NOMO-1 (cell line): ENCODE measurements around the gene ALDH6A1.

Source experiments
- DNase-seq, 2 experiments: peaks; one replicate each; lab custom pipeline; 2025; ENCODE audit not compliant: unreplicated experiment in 2 of 2; lab: John Stamatoyannopoulos, UW

Gene ALDH6A1

GRCh38 chr14:74049876-74050495 lies 34.3 kb downstream of the ALDH6A1 start:
- DNase-seq, result peak; percentile 14 to 58

DNA sequence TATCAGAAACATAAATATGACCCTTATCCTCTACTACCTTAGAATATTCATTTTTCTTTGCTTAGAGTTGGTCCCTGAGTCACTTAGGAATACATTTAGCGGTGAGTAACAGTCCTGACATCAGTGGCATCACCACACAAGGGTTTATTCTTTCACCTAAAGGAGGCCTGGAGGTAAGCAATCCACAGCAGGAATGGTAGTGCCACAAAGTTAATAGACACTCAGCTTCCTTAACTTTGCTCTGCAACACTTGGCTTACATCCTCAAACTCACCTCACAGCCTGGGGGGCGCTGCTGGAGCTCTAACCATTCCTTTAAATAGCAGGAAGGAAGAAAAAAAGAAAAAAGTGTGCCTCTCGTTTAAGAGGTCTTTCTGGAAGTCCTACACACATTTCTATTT lies 36.0 kb downstream of the ALDH6A1 start:
- no peak for DNase-seq

DNA sequence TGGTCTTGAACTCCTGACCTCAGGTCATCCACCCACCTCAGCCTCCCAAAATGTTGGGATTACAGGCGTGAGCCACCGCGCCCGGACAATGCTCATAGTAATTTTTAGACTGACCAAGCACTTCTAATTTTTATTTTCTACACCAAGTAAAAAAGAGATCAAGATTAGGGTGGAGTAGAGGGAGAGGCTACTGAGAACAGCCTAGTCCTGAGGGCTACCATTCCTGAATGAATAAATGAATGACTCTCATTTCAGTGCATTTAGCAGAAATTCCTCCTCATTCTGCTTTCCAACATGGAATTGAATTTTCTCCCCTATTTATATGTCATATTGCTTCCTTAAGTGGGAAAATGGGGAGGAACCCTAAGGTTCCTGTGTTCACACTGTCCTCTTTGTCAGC lies 38.7 kb downstream of the ALDH6A1 start:
- no peak for DNase-seq

- DNase-seq, result no peak
Measured at GRCh38 chr14:74042296-74042695, 42.0 kb downstream of the ALDH6A1 start.

DNA sequence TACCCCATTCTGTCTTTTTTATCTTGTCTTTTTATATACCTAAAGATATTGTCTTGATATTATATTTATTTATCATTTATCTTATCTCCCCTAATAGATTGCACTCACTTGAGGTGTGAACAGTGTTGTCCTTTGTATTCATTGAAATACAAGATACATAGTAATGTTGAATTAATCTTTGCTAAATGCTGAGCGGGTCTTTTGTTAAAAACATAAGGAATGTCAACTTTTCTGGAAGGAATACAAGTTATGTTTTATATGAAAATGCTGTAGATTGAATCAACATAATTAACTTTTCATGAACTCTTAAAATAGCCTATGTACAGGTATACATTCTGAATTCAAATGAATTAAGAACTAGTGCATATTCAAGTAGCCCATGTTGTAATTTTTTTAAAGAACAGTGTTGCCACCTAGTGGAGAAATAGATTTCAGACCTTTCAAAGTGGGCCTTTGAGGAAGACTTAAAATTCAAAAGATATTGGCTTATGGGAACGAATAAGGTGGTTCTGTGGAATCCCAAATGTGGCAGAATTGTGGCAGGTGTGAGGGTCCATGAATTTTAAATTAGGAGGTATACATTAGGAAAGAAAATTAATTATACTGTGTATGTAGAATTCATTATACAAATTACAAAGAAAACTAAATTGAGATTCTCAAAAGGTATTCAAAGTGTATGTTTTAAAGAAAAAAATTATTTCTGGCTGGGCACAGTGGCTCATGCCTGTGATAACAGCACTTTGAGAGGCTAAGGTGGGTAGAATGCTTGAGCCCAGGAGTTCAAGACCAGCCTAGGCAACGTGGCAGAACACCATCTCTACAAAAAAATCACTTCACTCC lies 46.0 kb downstream of the ALDH6A1 start:
- peak; percentile 33 to 65 for DNase-seq

DNA sequence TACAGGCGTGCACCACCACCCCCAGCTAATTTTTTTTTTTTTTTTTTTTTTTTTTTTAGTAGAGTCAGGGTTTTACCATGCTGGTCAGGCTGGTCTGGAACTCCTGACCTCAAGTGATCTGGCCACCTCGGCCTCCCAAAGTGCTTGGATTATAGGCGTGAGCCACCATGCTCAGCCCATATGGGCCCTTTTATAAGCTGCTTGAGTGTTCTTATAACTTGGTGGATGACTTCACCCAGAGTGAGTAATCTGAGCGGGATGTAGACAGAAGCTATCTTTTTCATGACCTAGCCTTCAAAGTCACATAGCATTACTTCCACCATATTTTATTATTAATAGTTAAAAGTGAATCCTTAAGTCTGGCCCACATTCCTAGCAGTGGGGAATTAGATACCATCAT lies 48.7 kb downstream of the ALDH6A1 start:
- DNase-seq, result no peak

DNA sequence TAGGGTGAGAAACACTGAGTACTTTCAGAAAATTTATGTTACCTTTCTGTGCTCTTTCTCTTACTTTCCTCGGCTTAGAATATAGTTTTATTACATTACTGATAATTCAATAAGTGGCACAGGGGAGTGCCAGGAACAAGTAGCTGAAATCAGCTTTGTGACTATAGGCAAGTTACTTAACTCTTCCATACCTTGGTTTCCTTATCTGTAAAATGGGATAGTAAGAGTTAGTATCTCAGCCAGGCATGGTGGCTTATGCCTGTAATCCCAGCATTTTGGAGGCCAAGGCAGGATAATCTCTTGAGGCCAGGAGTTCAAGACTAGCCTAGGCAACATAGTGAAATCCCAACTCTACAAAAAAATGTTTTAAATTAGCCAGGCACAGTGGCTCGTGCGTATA lies 49.7 kb downstream of the ALDH6A1 start:
- no peak for DNase-seq

- DNase-seq, result no peak
Measured at GRCh38 chr14:74029136-74029535, 55.1 kb downstream of the ALDH6A1 start.

- no peak for DNase-seq
Measured at GRCh38 chr14:74022346-74022745, 61.9 kb downstream of the ALDH6A1 start.

DNA sequence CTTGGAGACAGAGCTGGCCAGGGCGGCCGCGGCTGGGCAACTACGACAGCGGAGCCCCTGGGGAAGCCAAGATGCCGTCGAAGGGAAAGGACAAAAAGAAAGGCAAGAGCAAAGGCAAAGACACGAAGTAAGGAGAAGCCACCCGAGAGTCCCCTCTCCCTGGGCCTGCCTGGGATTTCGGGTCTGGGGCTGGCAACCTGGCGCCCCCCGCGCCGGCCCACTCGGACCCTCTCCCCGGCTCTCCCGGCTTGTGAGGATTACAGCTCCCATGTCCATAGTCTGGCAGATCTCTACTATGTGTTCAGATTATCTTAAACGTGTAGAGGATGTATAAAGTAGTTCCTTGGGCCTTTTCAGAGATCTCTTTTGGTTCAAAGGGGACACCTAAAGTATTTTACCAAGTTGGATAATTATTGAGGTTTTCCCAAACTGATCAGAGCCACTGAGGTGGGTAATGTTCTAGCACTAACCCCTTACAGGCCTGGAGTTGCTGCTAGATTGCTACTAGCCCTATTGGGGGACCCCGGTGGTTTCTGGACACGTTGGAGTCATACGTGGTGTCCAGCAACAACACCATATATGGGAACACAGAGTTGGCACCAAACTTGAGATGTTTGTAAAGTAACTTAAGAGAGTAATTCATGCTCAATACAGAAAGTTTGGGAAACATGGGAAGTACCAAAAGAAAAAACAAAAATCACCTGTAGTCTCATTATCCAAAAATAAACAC lies 64.7 kb downstream of the ALDH6A1 start:
- no peak for DNase-seq

DNA sequence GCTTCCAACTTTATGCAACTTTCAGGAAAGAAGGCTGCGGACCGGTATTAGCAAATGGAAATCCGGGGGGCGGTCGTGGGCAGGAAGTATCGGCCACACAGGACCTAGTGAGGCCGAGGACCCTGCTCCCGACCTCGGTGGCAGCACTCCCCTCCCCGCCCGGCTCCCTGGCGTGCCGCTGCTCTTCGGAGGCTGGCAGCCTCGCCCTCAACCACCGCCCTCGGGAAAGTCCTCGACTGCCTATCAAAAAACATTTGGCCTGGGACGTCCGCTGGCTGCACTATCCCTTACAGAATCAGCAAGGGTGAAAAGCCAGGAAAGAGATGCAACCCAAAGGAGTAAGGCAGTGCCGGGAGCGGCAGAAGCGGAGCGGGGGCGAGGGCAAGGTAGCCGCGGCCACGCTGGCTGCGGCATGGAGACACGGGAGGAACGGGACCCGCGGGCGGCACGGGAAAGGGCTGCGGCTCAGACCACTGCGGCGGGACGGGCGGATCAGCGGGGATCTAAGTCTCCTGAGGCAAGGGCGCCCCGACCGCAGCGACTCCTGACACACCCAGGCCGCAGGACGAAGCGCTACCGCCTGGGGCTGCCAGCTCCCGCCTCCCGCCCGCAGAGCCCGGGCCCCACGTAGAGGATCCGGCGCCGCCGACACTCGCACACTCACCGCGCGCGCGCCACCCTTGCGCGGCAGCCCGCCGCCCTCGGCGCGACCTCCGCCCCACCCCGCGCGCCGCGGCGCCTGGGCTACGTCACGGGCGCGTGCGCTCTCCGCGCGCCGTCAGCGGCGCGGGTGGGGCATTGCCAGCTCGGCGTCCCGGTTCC lies 65.5 kb downstream of the ALDH6A1 start, which contains the start of the genes BBOF1 and ENTPD5:
Gene BBOF1 (plus strand): TSS at position 764 of the 822 bp plus-strand sequence. CDS start 130 bp downstream, outside the sequence.
Gene ENTPD5 (minus strand): TSS at position 703 of the 822 bp plus-strand sequence. CDS start 31,186 bp downstream, outside the sequence.
- peak; percentile 79 to 90 for DNase-seq

- peak in 1 of 2 experiments; percentile 52 for DNase-seq
Measured at GRCh38 chr14:74018174-74018585, 66.1 kb downstream of the ALDH6A1 start.

- DNase-seq, result no peak
Measured at GRCh38 chr14:74015963-74016362, 68.3 kb downstream of the ALDH6A1 start.

DNA sequence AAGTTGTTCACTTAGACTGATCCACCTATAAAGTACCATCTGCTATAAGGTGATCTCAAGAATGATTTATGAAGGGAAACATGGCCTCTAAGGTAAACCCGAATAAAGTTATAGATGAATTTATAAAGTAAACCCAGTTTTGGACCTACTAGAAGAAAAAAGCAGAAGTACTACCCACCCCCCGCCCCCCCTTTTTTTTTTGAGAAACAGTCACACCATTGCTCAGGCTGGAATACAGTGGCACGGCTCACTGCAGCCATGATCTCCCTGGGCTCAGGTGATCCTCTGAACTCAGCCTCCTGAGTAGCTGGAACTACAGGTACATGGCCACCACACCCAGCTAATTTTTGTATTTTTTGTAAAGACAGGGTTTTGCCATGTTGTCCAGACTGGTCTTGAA lies 69.1 kb downstream of the ALDH6A1 start:
- no peak for DNase-seq

- DNase-seq, result no peak
Measured at GRCh38 chr14:74014299-74014698, 70.0 kb downstream of the ALDH6A1 start.

DNA sequence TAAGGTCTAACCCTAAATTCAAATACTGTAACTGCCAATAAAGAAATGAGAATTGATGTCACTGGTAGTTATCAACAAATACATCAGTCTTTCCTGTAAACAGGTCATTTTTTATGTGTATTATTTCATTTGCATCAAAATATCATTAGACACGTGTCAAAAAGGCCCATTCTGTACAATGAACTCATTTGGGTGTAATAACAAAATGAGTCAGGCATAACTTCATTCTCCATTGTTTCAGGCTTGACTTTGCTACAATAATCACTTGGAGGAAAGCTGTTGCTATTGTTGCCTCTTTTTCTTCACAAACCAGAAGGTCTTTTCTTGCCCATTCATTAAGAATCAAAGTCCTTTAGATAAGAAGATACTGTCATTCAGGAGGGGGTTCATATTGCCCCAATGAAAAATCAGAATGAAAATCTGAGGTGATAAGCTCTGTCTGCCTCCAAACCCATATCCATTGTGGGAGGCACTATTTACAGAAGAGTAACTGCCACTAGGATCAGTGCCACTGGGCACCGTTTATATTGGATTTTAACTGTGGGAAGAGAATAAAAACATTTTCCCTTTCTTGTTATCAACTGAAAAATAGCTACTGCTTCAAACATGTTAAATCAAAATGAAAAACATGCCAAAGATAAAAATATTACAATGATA lies 75.3 kb downstream of the ALDH6A1 start:
- DNase-seq, result no peak
